ENCODE measurements around the gene ARHGAP42.

The ARHGAP42 gene

GRCh38 chr11:100671471-100671870, 15.6 kb upstream of the ARHGAP42 start:
- DNase-seq (ENCODE audit: low read depth in 1 of 2, low spot score in 1 of 2): no peak
- Histone ChIP-seq H3K27ac (replicated peaks) (no peak overlapping the region), H3K27me3 (ENCODE audit: insufficient read depth, poor library complexity, severe bottlenecking) (no peaks in the 10 kb centered on the region), H3K4me3 (replicated peaks; ENCODE audit: insufficient read depth, low read length) (no peak overlapping the region)
- TF ChIP-seq SPI1 (IDR thresholded peaks at IDR 0.05; ENCODE audit: borderline replicate concordance, low read depth): no peak
- TF ChIP-seq POLR2AphosphoS5 (IDR thresholded peaks at IDR 0.05; ENCODE audit: low read depth): no peak
- no peak for TF ChIP-seq REST (IDR thresholded peaks at IDR 0.05; ENCODE audit: insufficient replicate concordance, low read depth)
- TF ChIP-seq GABPA (IDR thresholded peaks at IDR 0.05; ENCODE audit: low read depth): no peak
- TF ChIP-seq CTCF (IDR thresholded peaks at IDR 0.05; ENCODE audit: insufficient read depth, low read length): no peak

GRCh38 chr11:100672498-100673033, 14.5 kb upstream of the ARHGAP42 start:
- TF ChIP-seq CTCF (IDR thresholded peaks at IDR 0.05; ENCODE audit: insufficient read depth, low read length) (no peak), SPI1 (IDR thresholded peaks at IDR 0.05; ENCODE audit: borderline replicate concordance, low read depth) (no peak), POLR2AphosphoS5 (IDR thresholded peaks at IDR 0.05; ENCODE audit: low read depth) (no peak), REST (IDR thresholded peaks at IDR 0.05; ENCODE audit: insufficient replicate concordance, low read depth) (no peak), GABPA (IDR thresholded peaks at IDR 0.05; ENCODE audit: low read depth) (no peak)
- H3K27ac ChIP-seq (replicated peaks): no peak overlapping the region
- no peaks in the 10 kb centered on the region for H3K27me3 ChIP-seq (ENCODE audit: insufficient read depth, poor library complexity, severe bottlenecking)
- no peak overlapping the region for H3K4me3 ChIP-seq (replicated peaks; ENCODE audit: insufficient read depth, low read length)
- no peak for DNase-seq (ENCODE audit: low read depth in 1 of 2, low spot score in 1 of 2)

GRCh38 chr11:100673063-100673462, 14.0 kb upstream of the ARHGAP42 start:
- Histone ChIP-seq H3K4me3 (replicated peaks; ENCODE audit: insufficient read depth, low read length) (no peak overlapping the region), H3K27ac (replicated peaks) (no peak overlapping the region), H3K27me3 (ENCODE audit: insufficient read depth, poor library complexity, severe bottlenecking) (no peaks in the 10 kb centered on the region)
- TF ChIP-seq POLR2AphosphoS5 (IDR thresholded peaks at IDR 0.05; ENCODE audit: low read depth): no peak
- no peak for TF ChIP-seq REST (IDR thresholded peaks at IDR 0.05; ENCODE audit: insufficient replicate concordance, low read depth)
- TF ChIP-seq CTCF (IDR thresholded peaks at IDR 0.05; ENCODE audit: insufficient read depth, low read length): no peak
- TF ChIP-seq SPI1 (IDR thresholded peaks at IDR 0.05; ENCODE audit: borderline replicate concordance, low read depth): no peak
- no peak for TF ChIP-seq GABPA (IDR thresholded peaks at IDR 0.05; ENCODE audit: low read depth)
- no peak for DNase-seq (ENCODE audit: low read depth in 1 of 2, low spot score in 1 of 2)

Data from HL-60 (cell line).